Panc1 (cell line): Measurements from ENCODE around the gene CCDC183. TPM values are rescaled to one million over a fixed set of nuclear protein-coding genes. Genes with fewer than 3 reads are reported as not detected.

Experiments used
- ATAC-seq: fragments of 200-7000 bp; cut with Tn5 transposase; 2 replicates; pipeline ENCODE4 v1.9.1; 2020; ENCODE audit warnings: mild to moderate bottlenecking, moderate library complexity
- BruUV-seq: library from RNA; stranded (reverse); fragments of 400-500 nt; replicated peaks from 2 replicates; lab custom pipeline; 2021; lab: Mats Ljungman, UMichigan
- CTCF ChIA-PET: fragments of 300-600 bp; sonication (Branson Sonifier 250); formaldehyde crosslinking; loops from one replicate; lab custom pipeline; 2022; ENCODE audit warnings: antibody characterized with exemption; lab: Charles Lee
- POLR2A ChIA-PET: fragments of 300-600 bp; sonication (Branson Sonifier 250); formaldehyde crosslinking; loops from one replicate; lab custom pipeline; 2022; ENCODE audit warnings: antibody characterized with exemption; lab: Charles Lee
- DNase-seq: peaks from one replicate; pipeline ENCODE4 v3.0.0-alpha.2; 2010; ENCODE audit warnings: low read depth, low spot score
- H3K27ac ChIP-seq: 2 replicates; pipeline ENCODE4 v1.5.1; 2011; ENCODE audit warnings: mild to moderate bottlenecking, low read length, inconsistent platforms
- H3K27me3 ChIP-seq: fragments of 200-500 bp; sonication (Bioruptor generic); 2 replicates; pipeline ENCODE4 v1.6.0; 2014; ENCODE audit warnings: low read length, inconsistent platforms; ENCODE audit not compliant: control insufficient read depth, insufficient read depth
- H3K36me3 ChIP-seq: fragments of 200-500 bp; sonication (Bioruptor generic); 2 replicates; pipeline ENCODE4 v1.5.1; 2014; ENCODE audit warnings: inconsistent platforms, mild to moderate bottlenecking, low read length, moderate library complexity; ENCODE audit not compliant: control insufficient read depth, insufficient read depth
- H3K4me1 ChIP-seq: 2 replicates; pipeline ENCODE4 v1.5.1; 2011; ENCODE audit warnings: inconsistent platforms, mild to moderate bottlenecking, low read length, moderate library complexity; ENCODE audit not compliant: control insufficient read depth, insufficient read depth
- H3K4me3 ChIP-seq, 2 experiments: 2 replicates each; pipeline ENCODE4 v1.5.1; 2011 to 2012; ENCODE audit warnings: low read depth in 2 of 2, low read length in 2 of 2, mild to moderate bottlenecking in 2 of 2, inconsistent platforms in 1 of 2, moderate library complexity in 1 of 2
- H3K9me3 ChIP-seq: fragments of 200-500 bp; sonication (Bioruptor generic); 2 replicates; pipeline ENCODE4 v1.5.1; 2014; ENCODE audit warnings: low read depth, mild to moderate bottlenecking, inconsistent platforms, low read length, moderate library complexity; ENCODE audit not compliant: control insufficient read depth, insufficient read depth
- CTCF ChIP-seq: fragments of 450-650 bp; IDR thresholded peaks from 2 replicates; pipeline ENCODE4 v1.5.1; 2017; ENCODE audit warnings: mild to moderate bottlenecking
- POLR2AphosphoS5 ChIP-seq: IDR thresholded peaks from 2 replicates; pipeline ENCODE4 v1.6.1; 2012; ENCODE audit warnings: mild to moderate bottlenecking, low read depth, low read length, moderate library complexity
- SIN3A ChIP-seq: IDR thresholded peaks from 2 replicates; pipeline ENCODE4 v1.6.1; 2012; ENCODE audit warnings: low read depth, mild to moderate bottlenecking, low read length, moderate library complexity, borderline replicate concordance; ENCODE audit not compliant: insufficient read depth
- TCF7L2 ChIP-seq: IDR thresholded peaks from 2 replicates; pipeline ENCODE4 v1.6.1; 2011; ENCODE audit warnings: mild to moderate bottlenecking, low read depth, low read length, inconsistent platforms
- in situ Hi-C: cut with HindIII; loops from 2 replicates; pipeline ENCODE4 v1.10.0; 2016; ENCODE audit warnings: low sequenced_read_pairs, low pct_unique_long_range_greater_than_20kb
- intact Hi-C: fragments of 100-400 bp; cut with micrococcal nuclease; formaldehyde crosslinking; loops from one replicate; pipeline ENCODE4 v1.10.0; 2022; ENCODE audit not compliant: unreplicated experiment
- total RNA-seq: library from RNA; stranded (reverse); gene quantifications from one replicate; pipeline ENCODE4 v1.2.1, GENCODE V29; 2021; ENCODE audit not compliant: unreplicated experiment
- TF ChIP-seq, protein P1 (sequence below), 2 experiments: IDR thresholded peaks; 2 replicates each; pipeline ENCODE4 v1.6.1; 2011 to 2012; ENCODE audit warnings: low read depth in 2 of 2, control low read depth in 1 of 2, low read length in 1 of 2, mild to moderate bottlenecking in 1 of 2, moderate library complexity in 1 of 2; ENCODE audit not compliant: insufficient read depth in 1 of 2

The CCDC183 gene
- total RNA-seq, 1 experiment from 2014 or later = 0.62 TPM

DNA sequence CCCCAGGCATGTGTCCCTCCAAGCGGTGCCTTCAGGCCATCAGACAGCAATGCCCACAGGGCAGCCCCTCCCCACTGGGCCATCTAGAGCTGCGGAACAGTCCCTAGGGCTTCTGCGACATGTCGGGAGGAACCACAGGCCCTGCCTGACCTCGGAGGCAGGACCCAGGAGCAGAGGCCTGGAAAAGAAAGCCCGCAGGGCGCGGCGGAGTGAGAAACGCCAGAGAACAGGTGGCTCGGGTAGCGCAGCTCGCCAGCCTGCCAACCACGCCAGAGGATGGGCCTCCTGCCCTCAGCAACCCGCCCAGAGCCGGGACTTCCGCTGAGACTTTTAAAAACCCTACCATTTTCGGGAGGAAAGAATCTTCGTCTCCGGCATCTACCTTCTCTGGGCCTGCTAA is 38.8 kb upstream of the CCDC183 start:
- POLR2A ChIA-PET = no interaction called here
- Histone ChIP-seq H3K4me3 (no peak overlapping the region), H3K4me1 (peaks cover 3% of the 10 kb centered on the region; the same call in 1 of the 2 replicates), H3K9me3 (no peaks in the 10 kb centered on the region), H3K36me3 (no peaks in the 10 kb centered on the region), H3K27ac (no peak overlapping the region), H3K27me3 (no peaks in the 10 kb centered on the region)
- intact Hi-C loops = no loop called here
- TF ChIP-seq SIN3A (no peak), TCF7L2 (no peak), POLR2AphosphoS5 (no peak), CTCF (no peak)
- TF ChIP-seq, protein P1, sequence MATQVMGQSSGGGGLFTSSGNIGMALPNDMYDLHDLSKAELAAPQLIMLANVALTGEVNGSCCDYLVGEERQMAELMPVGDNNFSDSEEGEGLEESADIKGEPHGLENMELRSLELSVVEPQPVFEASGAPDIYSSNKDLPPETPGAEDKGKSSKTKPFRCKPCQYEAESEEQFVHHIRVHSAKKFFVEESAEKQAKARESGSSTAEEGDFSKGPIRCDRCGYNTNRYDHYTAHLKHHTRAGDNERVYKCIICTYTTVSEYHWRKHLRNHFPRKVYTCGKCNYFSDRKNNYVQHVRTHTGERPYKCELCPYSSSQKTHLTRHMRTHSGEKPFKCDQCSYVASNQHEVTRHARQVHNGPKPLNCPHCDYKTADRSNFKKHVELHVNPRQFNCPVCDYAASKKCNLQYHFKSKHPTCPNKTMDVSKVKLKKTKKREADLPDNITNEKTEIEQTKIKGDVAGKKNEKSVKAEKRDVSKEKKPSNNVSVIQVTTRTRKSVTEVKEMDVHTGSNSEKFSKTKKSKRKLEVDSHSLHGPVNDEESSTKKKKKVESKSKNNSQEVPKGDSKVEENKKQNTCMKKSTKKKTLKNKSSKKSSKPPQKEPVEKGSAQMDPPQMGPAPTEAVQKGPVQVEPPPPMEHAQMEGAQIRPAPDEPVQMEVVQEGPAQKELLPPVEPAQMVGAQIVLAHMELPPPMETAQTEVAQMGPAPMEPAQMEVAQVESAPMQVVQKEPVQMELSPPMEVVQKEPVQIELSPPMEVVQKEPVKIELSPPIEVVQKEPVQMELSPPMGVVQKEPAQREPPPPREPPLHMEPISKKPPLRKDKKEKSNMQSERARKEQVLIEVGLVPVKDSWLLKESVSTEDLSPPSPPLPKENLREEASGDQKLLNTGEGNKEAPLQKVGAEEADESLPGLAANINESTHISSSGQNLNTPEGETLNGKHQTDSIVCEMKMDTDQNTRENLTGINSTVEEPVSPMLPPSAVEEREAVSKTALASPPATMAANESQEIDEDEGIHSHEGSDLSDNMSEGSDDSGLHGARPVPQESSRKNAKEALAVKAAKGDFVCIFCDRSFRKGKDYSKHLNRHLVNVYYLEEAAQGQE (IDR thresholded peaks at IDR 0.05; ENCODE audit: insufficient read depth in 1 of 2, low read depth in 2 of 2, low read length in 1 of 2) = no peak
- in situ Hi-C loops = no loop called here
- BruUV-seq = no TSS peak
- DNase-seq (no peak), ATAC-seq (no peak)
- CTCF ChIA-PET = interaction anchor here (0.6 to 0.9 kb wide), 2 partner anchors 9 to 37 kb away, joined by 3 to 6 read pairs; no protein-coding TSS in a partner anchor

DNA sequence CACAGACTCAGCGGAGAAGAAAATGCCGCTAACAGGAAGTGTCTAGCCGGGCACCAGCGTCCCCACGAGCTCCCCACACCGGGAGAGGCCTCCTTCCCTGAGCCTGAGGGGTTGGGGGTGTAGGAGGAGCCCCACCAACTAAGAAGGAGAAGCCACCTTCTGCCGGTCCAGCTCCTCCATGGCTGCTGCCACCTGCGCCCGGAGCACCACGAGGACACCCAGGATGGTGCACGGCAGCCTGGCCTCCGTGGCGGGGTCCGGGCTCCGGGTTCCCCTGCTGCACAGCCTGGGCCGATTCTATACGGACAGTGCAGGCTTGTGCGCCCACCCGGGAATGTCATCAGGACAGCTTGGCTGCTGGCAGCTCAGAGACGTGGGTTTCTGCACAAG is 38.4 kb upstream of the CCDC183 start:
- in situ Hi-C loops = no loop called here
- TF ChIP-seq SIN3A (no peak), TCF7L2 (no peak), POLR2AphosphoS5 (no peak), CTCF (no peak)
- TF ChIP-seq, protein P1 (IDR thresholded peaks at IDR 0.05; ENCODE audit: insufficient read depth in 1 of 2, low read depth in 2 of 2, low read length in 1 of 2) = no peak
- ChIA-PET CTCF (interaction anchor here (0.6 to 0.9 kb wide), 3 partner anchors 9 to 38 kb away, joined by 3 to 6 read pairs (median 4); no protein-coding TSS in a partner anchor), POLR2A (no interaction called here)
- Histone ChIP-seq H3K9me3 (no peaks in the 10 kb centered on the region), H3K4me3 (no peak overlapping the region), H3K27ac (no peak overlapping the region), H3K36me3 (no peaks in the 10 kb centered on the region), H3K4me1 (peaks cover 3% of the 10 kb centered on the region; the same call in 1 of the 2 replicates), H3K27me3 (no peaks in the 10 kb centered on the region)
- intact Hi-C loops = no loop called here
- no TSS peak for BruUV-seq
- DNase-seq (no peak), ATAC-seq (no peak)
